GM18511 (cell line): ENCODE data around the gene ARHGEF11.

ENCODE experiments used
- ATAC-seq: cut with Tn5 transposase; IDR thresholded peaks from one replicate; pipeline ENCODE4 v1.9.1; 2021; ENCODE audit warnings: mild to moderate bottlenecking, moderate library complexity; ENCODE audit not compliant: unreplicated experiment

ARHGEF11 gene

GRCh38 chr1:156912861-156913808 is 132.4 kb downstream of the ARHGEF11 start:
- no peak for ATAC-seq

- no peak for ATAC-seq
Observed at GRCh38 chr1:156912310-156912709, 133.2 kb downstream of the ARHGEF11 start.

DNA sequence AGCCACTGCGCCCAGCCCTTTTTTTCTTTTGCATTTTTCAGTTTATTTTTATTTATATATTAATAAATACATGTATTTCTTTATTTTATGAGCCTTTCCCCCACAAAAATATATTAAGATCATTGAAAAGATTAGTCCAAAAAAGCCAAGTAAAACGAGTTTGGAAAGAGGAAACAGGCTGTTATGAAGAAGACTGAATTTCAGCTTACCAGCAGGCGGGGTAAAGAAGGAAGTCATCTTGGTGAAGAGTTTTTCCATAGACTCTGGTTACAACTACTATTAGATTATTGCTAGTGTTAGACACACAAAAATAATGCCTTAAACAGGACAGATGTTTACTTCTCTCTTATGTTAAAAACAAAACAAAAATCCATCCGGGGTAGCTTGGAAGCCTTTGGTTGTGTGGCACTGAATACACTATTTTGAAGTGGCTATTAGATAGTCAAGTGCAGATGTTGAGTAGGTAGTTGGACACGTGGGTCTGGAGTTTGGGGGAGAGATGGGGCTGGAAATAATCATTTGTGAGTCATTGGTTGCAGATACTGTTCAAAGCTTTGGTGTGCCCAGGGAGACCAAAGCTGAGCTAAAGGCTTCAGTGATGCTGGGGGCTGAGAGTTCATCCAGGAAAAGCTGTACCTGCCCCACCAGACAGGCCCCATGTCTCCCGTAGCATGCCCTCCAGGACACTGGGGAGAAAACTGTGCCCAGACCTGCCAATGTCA is 133.8 kb downstream of the ARHGEF11 start:
- no peak for ATAC-seq

DNA sequence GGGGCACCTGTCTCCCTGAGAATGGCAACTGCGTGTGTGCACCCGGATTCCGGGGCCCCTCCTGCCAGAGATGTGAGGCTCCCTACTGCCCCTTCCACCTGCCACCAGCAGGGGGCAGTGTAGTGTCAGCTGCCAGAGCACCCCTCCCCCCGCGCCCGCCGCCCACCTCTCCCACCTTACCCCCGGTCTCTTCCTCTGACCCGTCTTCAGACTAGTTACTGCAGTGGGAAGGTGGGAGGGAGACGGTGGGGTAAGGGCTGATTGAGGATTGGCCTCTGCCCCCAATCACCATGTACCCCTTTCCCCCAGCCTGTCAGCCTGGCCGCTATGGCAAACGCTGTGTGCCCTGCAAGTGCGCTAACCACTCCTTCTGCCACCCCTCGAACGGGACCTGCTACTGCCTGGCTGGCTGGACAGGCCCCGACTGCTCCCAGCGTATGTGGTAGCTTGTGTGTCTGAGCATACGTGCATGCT is 135.2 kb downstream of the ARHGEF11 start:
- ATAC-seq = no peak

DNA sequence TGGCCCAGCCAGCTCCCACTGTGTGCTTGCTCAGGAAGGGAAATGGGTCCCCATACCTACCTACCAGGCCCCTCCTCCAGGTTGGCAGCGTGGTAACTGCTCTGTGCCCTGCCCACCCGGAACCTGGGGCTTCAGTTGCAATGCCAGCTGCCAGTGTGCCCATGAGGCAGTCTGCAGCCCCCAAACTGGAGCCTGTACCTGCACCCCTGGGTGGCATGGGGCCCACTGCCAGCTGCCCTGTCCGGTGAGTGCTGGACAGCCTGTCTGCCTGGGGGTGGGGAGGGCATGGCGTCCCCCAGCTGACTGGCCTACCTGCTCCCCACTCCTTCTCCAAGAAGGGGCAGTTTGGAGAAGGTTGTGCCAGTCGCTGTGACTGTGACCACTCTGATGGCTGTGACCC is 135.9 kb downstream of the ARHGEF11 start:
- ATAC-seq = no peak

- ATAC-seq = no peak
Observed at GRCh38 chr1:156908955-156909354, 136.6 kb downstream of the ARHGEF11 start.

DNA sequence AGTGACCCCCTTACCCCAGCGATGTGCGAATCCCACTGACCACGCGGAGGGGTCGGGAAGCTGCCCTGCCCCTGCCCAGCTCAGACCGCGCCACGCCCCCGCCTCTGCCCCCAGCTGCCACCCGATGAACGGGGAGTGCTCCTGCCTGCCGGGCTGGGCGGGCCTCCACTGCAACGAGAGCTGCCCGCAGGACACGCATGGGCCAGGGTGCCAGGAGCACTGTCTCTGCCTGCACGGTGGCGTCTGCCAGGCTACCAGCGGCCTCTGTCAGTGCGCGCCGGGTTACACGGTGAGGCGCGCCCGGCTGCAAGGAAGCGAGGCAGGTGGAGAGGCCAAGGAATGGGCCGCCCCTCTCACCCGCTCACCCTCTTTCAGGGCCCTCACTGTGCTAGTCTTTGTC is 137.0 kb downstream of the ARHGEF11 start:
- no peak for ATAC-seq

DNA sequence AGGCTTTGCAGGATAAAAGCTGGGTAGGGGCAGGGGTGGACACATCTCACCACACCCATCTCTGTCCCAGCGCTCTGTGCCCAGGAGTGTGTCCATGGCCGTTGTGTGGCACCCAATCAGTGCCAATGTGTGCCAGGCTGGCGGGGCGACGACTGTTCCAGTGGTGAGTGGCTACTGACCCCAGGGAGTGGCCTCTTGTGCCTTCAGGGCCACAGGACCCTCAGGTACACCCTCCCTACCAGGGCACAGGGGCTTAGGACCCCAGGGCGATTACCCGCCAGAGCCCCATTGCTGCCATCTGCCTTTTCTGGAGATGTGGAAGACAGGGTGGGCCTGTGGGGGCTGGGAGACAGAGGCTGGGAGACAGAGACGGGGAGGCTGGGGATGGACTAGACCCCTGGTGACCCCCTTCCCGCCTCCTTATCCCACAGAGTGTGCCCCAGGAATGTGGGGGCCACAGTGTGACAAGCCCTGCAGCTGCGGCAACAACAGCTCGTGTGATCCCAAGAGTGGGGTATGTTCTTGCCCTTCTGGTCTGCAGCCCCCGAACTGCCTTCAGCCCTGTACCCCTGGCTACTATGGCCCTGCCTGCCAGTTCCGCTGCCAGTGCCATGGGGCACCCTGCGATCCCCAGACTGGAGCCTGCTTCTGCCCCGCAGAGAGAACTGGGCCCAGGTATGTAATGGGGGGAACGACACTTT is 139.2 kb downstream of the ARHGEF11 start:
- ATAC-seq = no peak

DNA sequence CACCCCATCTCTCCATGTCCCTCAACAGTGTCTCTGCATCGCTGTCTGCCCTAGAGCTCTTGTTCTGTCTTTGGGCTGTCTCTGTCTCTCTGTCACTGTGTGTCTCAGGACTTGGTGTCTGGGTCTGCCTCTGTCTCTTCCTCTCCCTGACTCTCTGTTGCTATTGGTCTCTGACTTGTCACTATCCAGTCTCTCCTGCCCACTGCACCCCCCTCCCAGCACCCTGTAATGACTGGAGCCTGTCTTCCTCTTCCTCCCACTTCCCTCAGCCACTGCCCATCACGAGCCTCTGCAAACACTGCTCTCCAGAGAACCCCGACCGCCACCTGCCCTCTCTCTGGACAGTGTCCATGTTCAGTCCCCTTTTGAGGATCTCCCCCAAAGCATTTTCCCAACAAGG is 139.9 kb downstream of the ARHGEF11 start:
- no peak for ATAC-seq

- no peak for ATAC-seq
Observed at GRCh38 chr1:156905176-156905575, 140.4 kb downstream of the ARHGEF11 start.

DNA sequence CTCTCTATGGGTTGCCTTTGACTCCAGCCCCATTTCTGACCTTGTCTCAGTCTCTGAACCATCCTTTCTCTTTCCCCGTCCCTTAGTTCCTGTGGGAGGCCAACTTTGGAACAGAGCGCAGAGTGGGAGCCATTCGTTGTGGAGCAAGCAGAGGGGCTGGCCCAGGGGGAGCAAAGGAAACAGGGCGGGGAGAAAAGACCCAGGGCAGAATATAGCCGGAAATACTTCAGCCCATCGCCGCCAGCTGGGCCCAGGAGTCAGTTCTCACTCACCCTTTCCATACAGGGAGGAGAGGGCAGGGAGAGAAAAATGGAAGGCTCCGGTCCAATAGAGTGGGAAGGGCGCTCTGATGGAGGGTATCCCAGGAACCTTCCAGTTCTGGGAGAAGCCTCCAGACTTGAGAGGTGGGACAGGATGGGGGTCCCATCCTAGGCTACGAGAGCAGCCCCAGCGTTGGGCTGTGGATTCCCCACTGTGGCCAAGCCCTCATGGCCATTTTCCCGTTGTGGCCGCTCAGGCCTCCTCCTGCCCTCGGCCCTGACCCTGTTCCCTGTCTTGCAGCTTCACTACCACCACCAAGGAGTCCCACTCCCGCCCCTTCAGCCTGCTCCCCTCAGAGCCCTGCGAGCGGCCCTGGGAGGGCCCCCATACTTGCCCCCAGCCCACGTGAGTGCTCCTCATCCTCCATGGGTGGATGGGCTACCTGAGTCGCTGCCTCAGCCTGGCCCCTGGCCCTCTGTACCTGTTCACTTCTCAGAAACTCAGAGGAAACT is 141.2 kb downstream of the ARHGEF11 start:
- ATAC-seq = no peak

DNA sequence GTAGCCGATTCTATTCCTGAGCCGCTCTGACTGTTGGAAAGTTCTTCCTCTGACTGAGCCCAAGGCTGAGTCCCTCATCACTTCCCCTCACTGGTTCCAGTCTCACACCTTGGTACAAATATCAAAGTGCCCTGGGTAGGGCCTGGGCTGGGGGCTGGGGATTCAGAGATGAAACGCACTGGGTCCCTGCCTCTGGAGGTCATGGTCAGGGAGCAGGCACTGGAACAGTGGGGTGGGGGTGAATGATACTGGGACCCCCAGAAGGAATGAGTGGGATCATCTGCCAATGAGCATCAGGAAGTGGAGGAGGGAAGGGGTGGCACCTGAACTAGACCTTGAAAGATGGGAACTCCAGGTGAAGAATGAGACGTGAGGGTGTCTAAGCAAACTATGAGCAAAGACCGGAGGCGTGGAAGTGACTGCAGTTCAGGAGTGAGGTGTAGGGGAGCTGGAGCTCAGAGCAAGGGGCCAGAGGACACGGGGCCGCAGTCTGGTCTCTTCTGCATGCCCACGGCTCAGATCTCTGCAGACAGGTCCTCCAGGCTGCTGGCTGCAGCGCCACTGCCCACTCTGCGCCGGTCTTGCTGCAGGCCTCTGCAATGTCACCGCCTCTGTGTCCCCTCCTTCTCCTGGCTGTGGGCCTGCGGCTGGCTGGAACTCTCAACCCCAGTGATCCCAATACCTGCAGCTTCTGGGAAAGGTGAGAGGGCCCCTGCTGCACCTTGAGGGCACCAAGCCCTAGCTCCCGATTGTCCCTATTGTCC is 142.0 kb downstream of the ARHGEF11 start:
- no peak for ATAC-seq

- ATAC-seq = no peak
Observed at GRCh38 chr1:156901966-156902915, 143.3 kb downstream of the ARHGEF11 start.

- no peak for ATAC-seq
Observed at GRCh38 chr1:156901590-156901900, 144.0 kb downstream of the ARHGEF11 start.

DNA sequence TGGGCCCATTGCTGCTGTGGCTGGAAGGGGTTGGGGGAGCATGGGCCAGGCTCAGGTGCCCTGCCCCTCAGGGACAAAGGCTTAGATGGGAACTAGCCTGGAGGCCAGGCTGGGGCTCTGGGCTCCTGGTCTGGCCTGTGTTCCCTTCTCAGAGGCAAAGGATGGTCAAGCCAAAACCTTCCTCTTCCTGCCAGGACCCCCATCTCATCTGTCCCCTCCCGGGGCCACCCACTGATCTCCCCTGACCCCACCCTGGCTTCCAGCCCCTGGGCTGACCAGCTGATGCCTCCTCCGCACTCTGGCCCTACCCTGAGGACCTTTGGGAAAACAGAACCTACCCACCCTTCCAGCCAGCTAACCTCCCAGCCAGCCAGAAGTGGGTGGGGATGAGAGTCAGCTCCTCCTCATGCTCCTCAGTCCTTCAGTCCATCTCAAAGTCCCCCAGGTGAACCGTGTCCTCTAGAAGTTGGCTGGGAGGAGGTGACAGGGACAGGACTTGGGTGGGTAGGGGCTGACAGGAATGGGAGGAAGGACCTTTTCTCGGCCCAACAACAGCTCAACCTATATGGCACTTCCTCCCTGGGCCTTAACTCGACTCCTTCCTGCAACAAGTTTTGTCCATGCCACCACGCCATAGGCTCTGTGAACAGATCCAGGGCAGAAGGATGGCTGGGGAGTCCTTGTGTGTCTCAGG is 144.5 kb downstream of the ARHGEF11 start:
- ATAC-seq = no peak

DNA sequence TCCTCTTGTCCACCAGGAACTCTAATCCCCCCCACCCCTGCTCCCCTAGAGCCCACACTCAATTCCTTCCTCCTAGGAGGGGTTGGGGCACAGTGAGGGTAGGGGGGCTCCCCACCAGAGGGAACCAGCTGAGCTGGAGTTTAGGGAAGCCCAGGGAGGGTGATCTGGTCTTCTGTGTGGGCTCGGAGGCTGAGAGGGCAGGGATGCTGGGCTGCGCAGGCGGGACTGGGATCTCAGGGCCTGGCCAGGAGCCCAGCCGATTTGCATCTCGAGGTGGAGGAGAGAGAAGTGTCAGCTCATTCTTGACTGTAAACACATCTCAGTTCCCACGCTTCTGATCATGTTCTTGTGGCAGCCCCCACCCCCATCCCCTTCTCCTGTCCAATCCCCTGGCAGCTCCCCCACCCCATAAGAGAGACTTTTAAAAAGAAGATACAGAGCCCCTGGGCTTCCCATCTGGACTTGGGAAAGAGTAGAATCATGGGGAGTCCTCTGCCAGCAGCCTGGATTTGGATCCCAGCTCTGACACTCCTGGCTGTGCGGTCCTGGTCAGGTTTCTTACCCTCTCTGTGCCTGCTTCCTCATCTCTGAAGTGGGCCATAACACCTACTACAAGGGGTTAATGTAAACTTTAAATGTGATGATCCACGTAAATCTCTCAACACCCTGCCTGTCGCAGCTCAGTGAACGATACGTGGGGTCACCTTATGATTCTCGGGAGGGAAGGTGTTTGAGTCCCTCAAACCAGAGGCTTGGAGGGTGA is 145.4 kb downstream of the ARHGEF11 start:
- no peak for ATAC-seq

- ATAC-seq = no peak
Observed at GRCh38 chr1:156898971-156899664, 146.4 kb downstream of the ARHGEF11 start.
